Neural cell (in vitro differentiated cells): Measurements from ENCODE around the gene RAB13.

Experiments used
- POLR2AphosphoS5 ChIP-seq: IDR thresholded peaks from 2 replicates; pipeline ENCODE4 v1.6.1; 2012
- RAD21 ChIP-seq: fragments of 450-650 bp; conservative IDR thresholded peaks from 2 replicates; pipeline ENCODE4 v1.6.1; 2014; ENCODE audit warnings: antibody characterized with exemption, mild to moderate bottlenecking, moderate library complexity
- SMC3 ChIP-seq: fragments of 450-650 bp; conservative IDR thresholded peaks from 2 replicates; pipeline ENCODE4 v1.6.1; 2014; ENCODE audit warnings: antibody characterized with exemption, mild to moderate bottlenecking, moderate library complexity; ENCODE audit not compliant: poor library complexity
- TF ChIP-seq, protein P1 (sequence below): fragments of 450-650 bp; IDR thresholded peaks from 2 replicates; pipeline ENCODE4 v1.5.1; 2014; ENCODE audit warnings: antibody characterized with exemption, mild to moderate bottlenecking, moderate library complexity; ENCODE audit not compliant: poor library complexity, severe bottlenecking

DNA sequence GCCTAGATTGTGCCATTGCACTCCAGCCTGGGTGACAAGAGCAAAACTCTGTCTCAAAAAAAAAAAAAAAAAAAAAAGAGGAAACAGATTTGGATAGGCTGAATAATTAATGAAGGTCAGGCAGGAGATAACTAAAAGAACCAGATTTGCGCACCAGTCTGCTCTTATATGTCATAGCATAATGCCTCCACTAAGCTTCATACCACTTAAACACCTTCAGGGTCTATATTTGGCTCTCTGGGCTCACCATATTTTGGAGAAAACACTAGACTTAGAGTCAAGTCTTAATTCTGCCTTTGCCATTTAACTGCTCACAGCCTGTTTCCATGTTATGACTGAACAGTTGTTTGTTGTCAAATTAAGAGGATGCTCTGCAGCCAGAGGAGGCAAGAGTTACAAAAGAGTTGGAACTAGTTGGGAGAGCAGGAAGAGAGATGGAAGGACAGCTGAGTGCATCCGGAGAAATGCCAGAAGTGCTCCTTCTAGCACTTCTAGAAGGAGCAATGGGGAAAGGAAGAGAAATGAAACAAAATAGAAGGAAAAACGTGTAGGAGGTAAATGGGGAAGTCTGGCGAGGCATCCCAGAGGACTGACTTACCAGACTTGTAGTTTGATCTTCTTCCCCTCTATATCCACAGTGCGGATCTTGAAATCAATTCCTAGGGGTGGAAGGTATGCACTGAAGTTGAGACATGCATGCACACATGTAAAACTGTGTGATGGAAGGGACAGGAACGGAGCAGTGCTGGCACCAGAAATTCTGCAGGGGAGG lies 1.8 kb downstream of the RAB13 start:
- TF ChIP-seq, protein P1, sequence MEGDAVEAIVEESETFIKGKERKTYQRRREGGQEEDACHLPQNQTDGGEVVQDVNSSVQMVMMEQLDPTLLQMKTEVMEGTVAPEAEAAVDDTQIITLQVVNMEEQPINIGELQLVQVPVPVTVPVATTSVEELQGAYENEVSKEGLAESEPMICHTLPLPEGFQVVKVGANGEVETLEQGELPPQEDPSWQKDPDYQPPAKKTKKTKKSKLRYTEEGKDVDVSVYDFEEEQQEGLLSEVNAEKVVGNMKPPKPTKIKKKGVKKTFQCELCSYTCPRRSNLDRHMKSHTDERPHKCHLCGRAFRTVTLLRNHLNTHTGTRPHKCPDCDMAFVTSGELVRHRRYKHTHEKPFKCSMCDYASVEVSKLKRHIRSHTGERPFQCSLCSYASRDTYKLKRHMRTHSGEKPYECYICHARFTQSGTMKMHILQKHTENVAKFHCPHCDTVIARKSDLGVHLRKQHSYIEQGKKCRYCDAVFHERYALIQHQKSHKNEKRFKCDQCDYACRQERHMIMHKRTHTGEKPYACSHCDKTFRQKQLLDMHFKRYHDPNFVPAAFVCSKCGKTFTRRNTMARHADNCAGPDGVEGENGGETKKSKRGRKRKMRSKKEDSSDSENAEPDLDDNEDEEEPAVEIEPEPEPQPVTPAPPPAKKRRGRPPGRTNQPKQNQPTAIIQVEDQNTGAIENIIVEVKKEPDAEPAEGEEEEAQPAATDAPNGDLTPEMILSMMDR, result no peak
- TF ChIP-seq SMC3 (no peak), RAD21 (no peak), POLR2AphosphoS5 (no peak)
